EH (cell line): ENCODE measurements around the gene PELO.

Experiments used
- DNase-seq: peaks from one replicate; pipeline ENCODE4 v3.0.0-alpha.2; 2015; ENCODE audit warnings: low read depth

PELO gene

GRCh38 chr5:52829664-52830063, 41.9 kb downstream of the PELO start:
- DNase-seq, result no peak

- DNase-seq, result no peak
These were observed 42.9 kb downstream of the PELO start for GRCh38 chr5:52830650-52831049.

GRCh38 chr5:52831786-52832511, 44.2 kb downstream of the PELO start:
- peak; percentile 44 for DNase-seq

GRCh38 chr5:52834320-52834719, 46.6 kb downstream of the PELO start:
- DNase-seq, result no peak

GRCh38 chr5:52837068-52837467, 49.4 kb downstream of the PELO start:
- peak; percentile 28 for DNase-seq
